ENCODE results near the gene RUNX2. TPM values are rescaled to one million over a fixed set of nuclear protein-coding genes. Genes with fewer than 3 reads are reported as not detected.

Gene RUNX2
- total and polyA plus RNA-seq, 2 of the 8 experiments (the other 6 are each of a cell fraction or from before 2014, with no cell fraction given), result 0.26 to 1.2 TPM

GRCh38 chr6:45563844-45564243, 235.7 kb downstream of the RUNX2 start:
- no peak overlapping the region for H4K91ac ChIP-seq (replicated peaks; ENCODE audit: insufficient read length, low read length)
- no peak overlapping the region for H3K56ac ChIP-seq (replicated peaks; ENCODE audit: insufficient read length, low read depth, low read length)
- no peak overlapping the region for H3K27ac ChIP-seq (ENCODE audit: low read depth, low read length)
- no peak overlapping the region for H3K4me2 ChIP-seq (ENCODE audit: insufficient read depth in 1 of 2, low read depth in 2 of 2, low read length in 2 of 2)
- no peak overlapping the region for H4K5ac ChIP-seq (ENCODE audit: insufficient read length, low read depth, low read length)
- no peak overlapping the region for H3K14ac ChIP-seq (ENCODE audit: insufficient read length)
- H3K23me2 ChIP-seq (ENCODE audit: low read depth, low read length), result no peaks in the 10 kb centered on the region
- no peak overlapping the region for H3K9ac ChIP-seq (replicated peaks in 1 of 4; ENCODE audit: extremely low read depth in 1 of 4, low read depth in 3 of 4, low read length in 3 of 4)
- no peak overlapping the region for H3K4me3 ChIP-seq (ENCODE audit: extremely low read depth in 1 of 4, insufficient read depth in 2 of 4, low read depth in 3 of 4, low read length in 4 of 4)
- no peaks in the 10 kb centered on the region for H3K4me1 ChIP-seq (replicated peaks in 1 of 4; ENCODE audit: control insufficient read depth in 3 of 4, insufficient read depth in 4 of 4, low read length in 3 of 4)
- H3K23ac ChIP-seq (ENCODE audit: insufficient read length), result no peak overlapping the region
- H4K20me1 ChIP-seq (replicated peaks in 1 of 2; ENCODE audit: control insufficient read depth in 1 of 2, insufficient read depth in 2 of 2, low read length in 2 of 2), result no peaks in the 10 kb centered on the region
- H2AFZ ChIP-seq (ENCODE audit: low read length), result no peak overlapping the region
- H3K79me2 ChIP-seq (ENCODE audit: control insufficient read depth in 1 of 2, insufficient read depth in 2 of 2, low read length in 2 of 2), result no peaks in the 10 kb centered on the region
- no peak overlapping the region for H2AK5ac ChIP-seq (ENCODE audit: low read depth, low read length)
- no peak overlapping the region for H3K18ac ChIP-seq (ENCODE audit: extremely low read depth, low read length)
- H2BK20ac ChIP-seq (ENCODE audit: low read length), result no peak overlapping the region
- no peak overlapping the region for H4K8ac ChIP-seq (ENCODE audit: extremely low read depth, insufficient read depth, low read length)
- H2BK5ac ChIP-seq (ENCODE audit: low read depth, low read length), result no peak overlapping the region
- no peaks in the 10 kb centered on the region for H3K79me1 ChIP-seq (ENCODE audit: low read depth, low read length)
- FAIRE-seq, result no peak
- peak in 1 of 2 experiments; percentile 7 for DNase-seq (ENCODE audit: low read depth in 1 of 2, low spot score in 2 of 2)
- TF ChIP-seq TAF7 (optimal IDR thresholded peaks at IDR 0.05; ENCODE audit: borderline replicate concordance, low read depth, low read length) (no peak), ZNF274 (IDR thresholded peaks at IDR 0.05; ENCODE audit: borderline replicate concordance, extremely low read depth, low read length) (no peak), CTBP2 (IDR thresholded peaks at IDR 0.05; ENCODE audit: borderline replicate concordance, insufficient read depth, insufficient read length, low read length) (no peak), JUND (IDR thresholded peaks at IDR 0.05; ENCODE audit: low read length) (no peak)
- H2BK12ac ChIP-seq (ENCODE audit: low read depth, low read length), result no peak overlapping the region
- H3K36me3 ChIP-seq (ENCODE audit: control insufficient read depth in 2 of 4, insufficient read depth in 4 of 4, low read length in 3 of 4), result no peaks in the 10 kb centered on the region
- H2BK120ac ChIP-seq (replicated peaks; ENCODE audit: low read depth, low read length), result no peak overlapping the region
- H3K27me3 ChIP-seq (replicated peaks in 1 of 4; ENCODE audit: control insufficient read depth in 3 of 4, extremely low read depth in 1 of 4, insufficient read depth in 3 of 4, low read length in 3 of 4), result peaks cover 0 to 1% (median 0%) of the 10 kb centered on the region in 4 experiments; a peak in 1 of 7 replicates
- H2BK15ac ChIP-seq (ENCODE audit: low read length), result no peak overlapping the region
- WGBS, 2 experiments (ENCODE audit: extremely low coverage in 1 of 2, insufficient coverage in 1 of 2, insufficient read length in 1 of 2, insufficient replicate concordance in 2 of 2, low coverage in 1 of 2, low lambda C conversion rate in 2 of 2, missing lambda C conversion rate in 1 of 2), result 94% methylated on average over 2 of the region's 2 CpGs; no CpG with 5 or more reads in 1 of the 2 experiments
- no peak overlapping the region for H3K4ac ChIP-seq (replicated peaks; ENCODE audit: insufficient read length, low read depth, low read length)
- ChIA-PET CTCF (ENCODE audit: partially characterized antibody) (interaction anchor here (0.6 to 1.6 kb wide), 4 partner anchors 63 to 873 kb away, joined by 3 to 10 read pairs (median 3); no protein-coding TSS in a partner anchor), POLR2A (ENCODE audit: partially characterized antibody) (no interaction called here)
- H3K9me3 ChIP-seq (ENCODE audit: insufficient read depth in 2 of 2, low read depth in 1 of 2, low read length in 1 of 2), result no peaks in the 10 kb centered on the region

All from H1 (cell line).